Measurements from ENCODE around the gene ARL15. TPM values are rescaled to one million over a fixed set of nuclear protein-coding genes. Genes with fewer than 3 reads are reported as not detected.

The ARL15 gene
- total and polyA plus RNA-seq, 2 donors (not counting 3 experiments of a cell fraction or from before 2014, with no cell fraction given): 11.9 to 24.4 TPM

GRCh38 chr5:54160329-54160728 is 150.0 kb downstream of the ARL15 start:
- no peak for FAIRE-seq
- Histone ChIP-seq H3K4me1 (ENCODE audit: control insufficient read depth, extremely low read depth, insufficient read depth, low read length) (no peaks in the 10 kb centered on the region), H3K9me1 (replicated peaks; ENCODE audit: control insufficient read depth, extremely low read depth, insufficient read depth, low read length) (no peaks in the 10 kb centered on the region), H3K79me2 (ENCODE audit: control insufficient read depth, insufficient read depth, low read length) (no peaks in the 10 kb centered on the region), H3K4me2 (ENCODE audit: insufficient read depth, low read length) (no peak overlapping the region), H3K36me3 (ENCODE audit: control insufficient read depth in 2 of 2, extremely low read depth in 1 of 2, insufficient read depth in 2 of 2, low read length in 2 of 2) (no peaks in the 10 kb centered on the region), H2AFZ (ENCODE audit: low read depth, low read length) (no peak overlapping the region), H3K27me3 (ENCODE audit: control insufficient read depth in 2 of 2, insufficient read depth in 2 of 2, low read length in 2 of 2) (no peaks in the 10 kb centered on the region), H3K9me3 (replicated peaks; ENCODE audit: control insufficient read depth, insufficient read depth, low read length) (no peaks in the 10 kb centered on the region), H4K20me1 (replicated peaks; ENCODE audit: control insufficient read depth, extremely low read depth, insufficient read depth, low read length) (no peaks in the 10 kb centered on the region), H3K27ac (ENCODE audit: insufficient read depth, low read depth, low read length) (no peak overlapping the region), H3K9ac (replicated peaks; ENCODE audit: extremely low read depth, insufficient read depth, low read length) (no peak overlapping the region), H3K4me3 (replicated peaks in 1 of 3; ENCODE audit: insufficient read depth in 1 of 3, low read depth in 1 of 3, low read length in 3 of 3) (no peak overlapping the region)
- intact Hi-C loops (cut with micrococcal nuclease): no loop called here
- TF ChIP-seq POLR2AphosphoS5 (IDR thresholded peaks at IDR 0.05; ENCODE audit: insufficient read depth, low read depth, low read length) (no peak), POLR2A (IDR thresholded peaks at IDR 0.05; ENCODE audit: low read depth, low read length) (no peak), CTCF (IDR thresholded peaks at IDR 0.05; ENCODE audit: extremely low read depth in 1 of 2, insufficient read depth in 1 of 2, low read depth in 1 of 2, low read length in 2 of 2) (no peak), GATA2 (IDR thresholded peaks at IDR 0.05; ENCODE audit: insufficient read depth, insufficient read length, low read depth, low read length) (no peak), MAX (IDR thresholded peaks at IDR 0.05; ENCODE audit: insufficient read depth, insufficient read length) (no peak), EZH2 (IDR thresholded peaks at IDR 0.05; ENCODE audit: borderline replicate concordance, low read depth, low read length, severe bottlenecking) (no peak), MYC (IDR thresholded peaks at IDR 0.05; ENCODE audit: low read depth, low read length) (no peak), FOS (IDR thresholded peaks at IDR 0.05; ENCODE audit: borderline replicate concordance, insufficient read depth, low read length) (no peak), JUN (IDR thresholded peaks at IDR 0.05; ENCODE audit: borderline replicate concordance, insufficient read depth, insufficient read length, low read depth) (no peak)
- CTCF ChIA-PET: no interaction called here
- no TSS peak for BruUV-seq (replicated peaks)
- POLR2A ChIA-PET: no interaction called here
- DNase-seq (ENCODE audit: low read depth, low spot score): no peak
- dilution Hi-C loops (cut with MboI; ENCODE audit: extremely low pct_ligation_motif_present, low sequenced_read_pairs): no loop called here

Measured in endothelial cell of umbilical vein (primary cell).